B cell (primary cell): ENCODE measurements around the gene TMEM98. TPM values are rescaled to one million over a fixed set of nuclear protein-coding genes. Genes with fewer than 3 reads are reported as not detected.

Experiments used
- ATAC-seq: fragments of 200-7000 bp; cut with Tn5 transposase; one replicate; pipeline ENCODE4 v1.10.0; 2021; ENCODE audit warnings: low read depth, mild to moderate bottlenecking, moderate number of reproducible peaks, moderate library complexity
- CTCF ChIA-PET: fragments of 350-600 bp; sonication (Branson Sonifier 250); formaldehyde crosslinking; loops from one replicate; lab custom pipeline; 2021; ENCODE audit warnings: antibody characterized with exemption, inconsistent platforms; lab: Charles Lee
- POLR2A ChIA-PET: fragments of 350-600 bp; sonication (Branson Sonifier 250); formaldehyde crosslinking; loops from one replicate; lab custom pipeline; 2021; ENCODE audit warnings: antibody characterized with exemption; lab: Charles Lee
- DNase-seq: peaks from one replicate; pipeline ENCODE4 v3.0.0; 2013
- H2AFZ ChIP-seq: 2 replicates; pipeline ENCODE4 v1.6.1; 2012; ENCODE audit warnings: mild to moderate bottlenecking, low read depth, low read length; ENCODE audit not compliant: insufficient read depth, poor library complexity, severe bottlenecking
- H3K27ac ChIP-seq, 2 donors: 1 replicate in 1 of 2; 2 replicates in 1 of 2; pipeline ENCODE4 v1.5.1; 2012 to 2013; ENCODE audit warnings: low read length in 2 of 2, mild to moderate bottlenecking in 2 of 2, moderate library complexity in 1 of 2
- H3K27me3 ChIP-seq, 4 experiments: fragments of 200-600 bp in 1 of 4; sonication (generic) in 1 of 4; replicated peaks in 1 of 4; 1 replicate in 2 of 4; 2 replicates in 2 of 4; pipeline versions ENCODE4 v1.6.1 to v1.7.0; 2013 to 2016; ENCODE audit warnings: low read length in 3 of 4, mild to moderate bottlenecking in 2 of 4, mixed read lengths in 1 of 4, moderate library complexity in 1 of 4; ENCODE audit not compliant: insufficient read depth in 4 of 4, control insufficient read depth in 3 of 4; ENCODE audit errors: control extremely low read depth in 1 of 4
- H3K36me3 ChIP-seq, 2 experiments: replicated peaks in 1 of 2; 1 replicate in 1 of 2; 2 replicates in 1 of 2; pipeline versions ENCODE4 v1.6.1 to v1.7.1; 2013; ENCODE audit warnings: low read length in 1 of 2; ENCODE audit not compliant: insufficient read depth in 2 of 2, control insufficient read depth in 1 of 2; ENCODE audit errors: control extremely low read depth in 1 of 2, extremely low read depth in 1 of 2
- H3K4me1 ChIP-seq, 2 donors: fragments of 200-600 bp in 1 of 2; sonication (generic) in 1 of 2; 1 replicate in 1 of 2; 2 replicates in 1 of 2; pipeline versions ENCODE4 v1.5.1 to v1.6.1; 2013 to 2017; ENCODE audit warnings: low read length in 2 of 2; ENCODE audit not compliant: control insufficient read depth in 2 of 2, insufficient read depth in 2 of 2
- H3K4me2 ChIP-seq: replicated peaks from 2 replicates; pipeline ENCODE3; 2012; ENCODE audit warnings: mild to moderate bottlenecking, low read depth, low read length; ENCODE audit not compliant: poor library complexity, severe bottlenecking
- H3K4me3 ChIP-seq, 5 experiments: fragments of 200-600 bp in 1 of 5; sonication (generic) in 1 of 5; 1 replicate in 3 of 5; 2 replicates in 2 of 5; pipeline versions ENCODE4 v1.5.1 to v1.7.0; 2011 to 2016; ENCODE audit warnings: low read length in 4 of 5, mild to moderate bottlenecking in 4 of 5, low read depth in 2 of 5, control low read depth in 1 of 5, moderate library complexity in 1 of 5; ENCODE audit not compliant: insufficient read depth in 1 of 5; ENCODE audit errors: control extremely low read depth in 1 of 5, extremely low read depth in 1 of 5
- H3K79me2 ChIP-seq: fragments of 200-600 bp; sonication (generic); one replicate; pipeline ENCODE4 v1.6.0; 2016; ENCODE audit warnings: low read length; ENCODE audit not compliant: control insufficient read depth, insufficient read depth
- H3K9ac ChIP-seq: fragments of 200-600 bp; sonication (generic); 2 replicates; pipeline ENCODE4 v1.6.1; 2017; ENCODE audit warnings: mild to moderate bottlenecking, low read length, moderate library complexity
- H3K9me3 ChIP-seq, 3 donors: one replicate each; pipeline versions ENCODE4 v1.6.1 to v1.7.1; 2013; ENCODE audit warnings: low read length in 2 of 3; ENCODE audit not compliant: control insufficient read depth in 2 of 3, insufficient read depth in 1 of 3; ENCODE audit errors: control extremely low read depth in 1 of 3
- H4K20me1 ChIP-seq: 2 replicates; pipeline ENCODE4 v1.6.0; 2012; ENCODE audit warnings: mild to moderate bottlenecking, low read length; ENCODE audit not compliant: insufficient read depth, control insufficient read depth, poor library complexity, severe bottlenecking
- H3K27ac Mint-ChIP-seq: one replicate; pipeline ENCODE4 v1.8.0; 2021; ENCODE audit warnings: mixed read lengths
- H3K27me3 Mint-ChIP-seq: one replicate; pipeline ENCODE4 v1.8.0; 2021; ENCODE audit warnings: mixed read lengths
- H3K4me1 Mint-ChIP-seq: one replicate; pipeline ENCODE4 v1.8.0; 2021; ENCODE audit warnings: mixed read lengths
- H3K4me3 Mint-ChIP-seq: one replicate; pipeline ENCODE4 v1.8.0; 2021; ENCODE audit warnings: mixed read lengths
- H3K9me3 Mint-ChIP-seq: one replicate; pipeline ENCODE4 v1.8.0; 2022; ENCODE audit warnings: mixed read lengths; ENCODE audit not compliant: insufficient read depth
- EZH2 ChIP-seq: IDR thresholded peaks from 2 replicates; pipeline ENCODE4 v1.6.1; 2012; ENCODE audit warnings: borderline replicate concordance, low read depth, mild to moderate bottlenecking, moderate library complexity, low read length; ENCODE audit not compliant: insufficient read depth, poor library complexity, severe bottlenecking
- WGBS: methylation state at CpG from one replicate; pipeline ENCODE4 v1.1.5; 2013; ENCODE audit warnings: missing lambda C conversion rate; ENCODE audit not compliant: insufficient coverage; 5-methylcytosine and 5-hydroxymethylcytosine counted together
- intact Hi-C: fragments of 100-400 bp; cut with micrococcal nuclease; formaldehyde crosslinking; loops from one replicate; pipeline ENCODE4 v1.10.0; 2022
- polyA plus RNA-seq: library from polyadenylated mRNA; depleted of rRNA; stranded (reverse); fragments of >200 nt; gene quantifications from 2 replicates; pipeline ENCODE4 v1.2.3, GENCODE V29; 2012
- total RNA-seq, 2 donors: library from RNA; stranded (reverse); fragments of 120-200 nt in 1 of 2; gene quantifications; 1 replicate in 1 of 2; 2 replicates in 1 of 2; pipeline versions ENCODE4 v1.2.3 to v1.2.4, GENCODE V29; 2013 to 2022
- TF ChIP-seq, protein P1 (sequence below): fragments of 200-600 bp; IDR thresholded peaks from one replicate; pipeline ENCODE4 v1.8.0; 2022; ENCODE audit warnings: antibody characterized with exemption, mild to moderate bottlenecking

Gene TMEM98
- total and polyA plus RNA-seq, 2 donors (not counting 1 experiment from before 2014, with no cell fraction given), result not detected

GRCh38 chr17:32929588-32929987 lies 1.6 kb downstream of the TMEM98 start:
- 95% methylated on average over 2 of the region's 2 CpGs for WGBS
- Mint-ChIP-seq H3K4me1 (peaks cover 2% of the 10 kb centered on the region), H3K27me3 (peaks cover 38% of the 10 kb centered on the region), H3K9me3 (no peaks in the 10 kb centered on the region), H3K4me3 (no peak overlapping the region), H3K27ac (no peak overlapping the region)
- no peak overlapping the region for H3K9ac ChIP-seq
- intact Hi-C loops, result no loop called here
- peaks cover 5 to 20% of the 10 kb centered on the region in 2 donors for H3K4me1 ChIP-seq
- ATAC-seq (no peak), DNase-seq (no peak)
- no peak overlapping the region for H3K27ac ChIP-seq
- H3K36me3 ChIP-seq, result no peaks in the 10 kb centered on the region
- H3K4me2 ChIP-seq, result no peak overlapping the region
- peaks cover 0 to 53% (median 24%) of the 10 kb centered on the region in 4 experiments for H3K27me3 ChIP-seq
- TF ChIP-seq EZH2, result no peak
- H3K4me3 ChIP-seq, result no peak overlapping the region
- no peak overlapping the region for H2AFZ ChIP-seq
- H3K79me2 ChIP-seq, result no peaks in the 10 kb centered on the region
- POLR2A ChIA-PET, result no interaction called here
- CTCF ChIA-PET, result interaction anchor here (0.9 to 2.0 kb wide), 3 partner anchors 19 to 148 kb away, joined by 3 to 5 read pairs (median 5); no protein-coding TSS in a partner anchor
- no peaks in the 10 kb centered on the region for H3K9me3 ChIP-seq
- no peaks in the 10 kb centered on the region for H4K20me1 ChIP-seq

DNA sequence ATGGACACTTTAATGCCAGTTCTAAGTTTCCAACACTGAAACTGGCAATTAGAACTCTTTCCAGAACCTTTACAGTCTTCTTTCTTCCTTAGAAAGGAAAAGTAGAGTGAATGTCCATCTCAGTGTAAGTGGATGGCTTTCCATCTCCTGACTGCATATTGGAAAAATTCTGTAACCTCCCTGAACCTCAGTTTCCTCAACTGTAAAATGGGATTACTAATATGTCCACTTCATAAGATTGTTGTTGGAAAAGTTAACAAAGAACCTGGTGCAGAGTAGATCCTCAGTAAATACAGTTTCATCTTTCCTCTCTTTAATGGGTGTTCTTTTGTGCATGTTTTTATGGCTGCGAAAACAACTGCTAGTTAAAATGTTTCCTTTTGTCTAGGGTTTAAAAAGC lies 2.6 kb downstream of the TMEM98 start:
- WGBS, result no CpG with 5 or more reads among the region's 1 CpG
- H3K4me3 Mint-ChIP-seq, result no peak overlapping the region
- no peaks in the 10 kb centered on the region for H3K36me3 ChIP-seq
- no peak overlapping the region for H3K9ac ChIP-seq
- no peak overlapping the region for H3K4me3 ChIP-seq
- H3K4me2 ChIP-seq, result no peak overlapping the region
- peaks cover 2% of the 10 kb centered on the region for H3K4me1 Mint-ChIP-seq
- no peak overlapping the region for H3K27ac Mint-ChIP-seq
- TF ChIP-seq, protein P1, sequence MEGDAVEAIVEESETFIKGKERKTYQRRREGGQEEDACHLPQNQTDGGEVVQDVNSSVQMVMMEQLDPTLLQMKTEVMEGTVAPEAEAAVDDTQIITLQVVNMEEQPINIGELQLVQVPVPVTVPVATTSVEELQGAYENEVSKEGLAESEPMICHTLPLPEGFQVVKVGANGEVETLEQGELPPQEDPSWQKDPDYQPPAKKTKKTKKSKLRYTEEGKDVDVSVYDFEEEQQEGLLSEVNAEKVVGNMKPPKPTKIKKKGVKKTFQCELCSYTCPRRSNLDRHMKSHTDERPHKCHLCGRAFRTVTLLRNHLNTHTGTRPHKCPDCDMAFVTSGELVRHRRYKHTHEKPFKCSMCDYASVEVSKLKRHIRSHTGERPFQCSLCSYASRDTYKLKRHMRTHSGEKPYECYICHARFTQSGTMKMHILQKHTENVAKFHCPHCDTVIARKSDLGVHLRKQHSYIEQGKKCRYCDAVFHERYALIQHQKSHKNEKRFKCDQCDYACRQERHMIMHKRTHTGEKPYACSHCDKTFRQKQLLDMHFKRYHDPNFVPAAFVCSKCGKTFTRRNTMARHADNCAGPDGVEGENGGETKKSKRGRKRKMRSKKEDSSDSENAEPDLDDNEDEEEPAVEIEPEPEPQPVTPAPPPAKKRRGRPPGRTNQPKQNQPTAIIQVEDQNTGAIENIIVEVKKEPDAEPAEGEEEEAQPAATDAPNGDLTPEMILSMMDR, result no peak
- TF ChIP-seq EZH2, result no peak
- intact Hi-C loops, result no loop called here
- peaks cover 0 to 55% (median 25%) of the 10 kb centered on the region in 4 experiments for H3K27me3 ChIP-seq
- DNase-seq (no peak), ATAC-seq (no peak)
- H4K20me1 ChIP-seq, result no peaks in the 10 kb centered on the region
- H3K9me3 Mint-ChIP-seq, result no peaks in the 10 kb centered on the region
- H2AFZ ChIP-seq, result no peak overlapping the region
- ChIA-PET CTCF (no interaction called here), POLR2A (no interaction called here)
- no peaks in the 10 kb centered on the region for H3K79me2 ChIP-seq
- peaks cover 43% of the 10 kb centered on the region for H3K27me3 Mint-ChIP-seq
- peaks cover 5 to 20% of the 10 kb centered on the region in 2 donors for H3K4me1 ChIP-seq
- no peak overlapping the region for H3K27ac ChIP-seq
- no peaks in the 10 kb centered on the region for H3K9me3 ChIP-seq
